Measurements from ENCODE around the gene PHF2.

PHF2 gene

DNA sequence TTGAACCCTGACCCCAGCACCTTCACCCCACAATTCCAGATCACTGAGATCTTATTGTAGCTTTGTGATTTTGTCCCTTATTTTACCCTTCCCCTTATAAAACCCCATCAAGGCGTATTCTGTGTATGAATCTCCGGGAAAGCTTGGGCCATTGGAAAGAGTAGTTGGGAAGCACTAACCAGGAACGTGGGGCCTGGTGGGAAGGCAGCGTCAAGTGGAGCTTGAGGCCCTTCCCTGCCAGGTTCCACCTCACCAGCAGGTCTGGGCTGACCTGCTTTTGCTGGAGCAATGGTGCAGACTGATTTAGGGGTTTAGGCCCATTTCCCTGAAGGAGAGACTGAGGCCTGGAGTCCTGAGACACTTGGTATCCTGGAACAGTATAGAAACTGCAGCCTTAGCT lies 9.3 kb downstream of the PHF2 start:
- Histone ChIP-seq H3K4ac (ENCODE audit: low read length) (no peak overlapping the region), H3K23ac (ENCODE audit: low read depth, low read length, poor library complexity) (no peak overlapping the region), H3K4me3 (ENCODE audit: low read length in 2 of 2) (no peak overlapping the region), H4K91ac (ENCODE audit: low read depth, low read length, poor library complexity) (no peak overlapping the region), H2BK15ac (ENCODE audit: low read length) (no peak overlapping the region), H2BK5ac (ENCODE audit: low read length) (no peak overlapping the region), H3K14ac (ENCODE audit: low read length) (no peak overlapping the region), H3K36me3 (replicated peaks in 1 of 2; ENCODE audit: control insufficient read depth in 2 of 2, insufficient read depth in 2 of 2, low read length in 2 of 2) (no peaks in the 10 kb centered on the region), H4K8ac (ENCODE audit: low read depth, low read length) (no peak overlapping the region), H3K4me1 (ENCODE audit: control insufficient read depth in 2 of 2, insufficient read depth in 1 of 2, low read depth in 1 of 2, low read length in 2 of 2) (peaks cover 16% of the 10 kb centered on the region in 2 donors), H3K27me3 (ENCODE audit: control insufficient read depth in 3 of 3, insufficient read depth in 3 of 3, low read depth in 1 of 3, low read length in 3 of 3) (no peaks in the 10 kb centered on the region), H2AK5ac (ENCODE audit: low read depth, low read length) (no peak overlapping the region), H3K18ac (ENCODE audit: low read length) (no peak overlapping the region), H3K79me1 (ENCODE audit: low read depth, low read length) (peaks cover 19% of the 10 kb centered on the region), H2AFZ (ENCODE audit: low read length) (no peak overlapping the region), H3K4me2 (ENCODE audit: insufficient read depth, low read length, poor library complexity, severe bottlenecking) (no peak overlapping the region), H2BK120ac (ENCODE audit: low read depth, low read length) (no peak overlapping the region), H3K27ac (replicated peaks; ENCODE audit: low read length) (no peak overlapping the region), H3K9ac (ENCODE audit: low read depth, low read length, poor library complexity) (no peak overlapping the region), H2BK12ac (ENCODE audit: low read length) (no peak overlapping the region), H3K9me3 (replicated peaks in 1 of 2; ENCODE audit: control insufficient read depth in 2 of 2, insufficient read depth in 1 of 2, low read depth in 1 of 2, low read length in 2 of 2) (peaks cover 3 to 27% of the 10 kb centered on the region in 2 donors)
- no peak for DNase-seq (ENCODE audit: low spot score)
- no CpG with 5 or more reads among the region's 4 CpGs for WGBS, 2 donors (ENCODE audit: extremely low coverage in 2 of 2, insufficient read length in 2 of 2, insufficient replicate concordance in 1 of 2)

DNA sequence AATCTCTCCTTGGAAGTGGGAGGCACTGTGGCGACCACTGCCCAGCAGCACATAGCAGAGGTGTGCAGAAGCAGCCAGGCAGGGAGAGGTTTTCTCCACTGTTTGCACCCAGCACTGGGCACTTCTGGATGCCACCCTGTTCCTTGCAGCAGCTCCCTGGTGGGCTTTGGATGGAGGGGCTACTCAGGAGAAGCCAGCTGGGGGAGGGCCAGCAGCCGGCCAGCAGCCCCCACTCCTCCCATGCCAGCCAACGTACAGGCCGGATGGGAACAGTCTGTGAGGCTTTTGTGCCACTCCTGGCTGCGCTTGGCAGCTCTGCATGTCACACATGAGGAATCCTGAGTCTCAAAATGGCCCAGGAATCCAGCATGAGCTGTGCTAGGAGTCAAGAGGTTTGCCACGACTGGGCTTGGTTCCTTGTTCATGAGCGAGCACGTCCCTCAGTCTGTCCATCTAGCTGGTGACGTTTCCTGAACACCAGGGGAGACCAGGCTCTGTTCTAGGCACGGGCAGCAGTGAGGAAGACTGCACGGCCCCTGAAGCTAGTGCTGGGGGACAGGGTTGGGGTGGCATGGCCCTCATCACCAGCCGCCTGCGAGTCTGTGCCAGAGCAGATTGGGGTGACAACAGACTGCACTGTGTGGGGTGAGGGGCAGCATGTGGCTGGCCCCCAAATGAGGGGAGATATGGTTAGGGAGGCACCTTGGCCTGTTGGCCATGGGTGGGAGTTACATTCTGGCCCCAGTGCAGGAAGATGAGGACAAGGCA lies 10.1 kb downstream of the PHF2 start:
- no peak overlapping the region for H4K91ac ChIP-seq (ENCODE audit: low read depth, low read length, poor library complexity)
- WGBS, 2 donors (ENCODE audit: extremely low coverage in 2 of 2, insufficient read length in 2 of 2, insufficient replicate concordance in 1 of 2), result no CpG with 5 or more reads among the region's 13 CpGs
- peaks cover 12 to 20% of the 10 kb centered on the region in 2 donors for H3K4me1 ChIP-seq (ENCODE audit: control insufficient read depth in 2 of 2, insufficient read depth in 1 of 2, low read depth in 1 of 2, low read length in 2 of 2)
- H2AK5ac ChIP-seq (ENCODE audit: low read depth, low read length), result no peak overlapping the region
- H2AFZ ChIP-seq (ENCODE audit: low read length), result no peak overlapping the region
- H3K4ac ChIP-seq (ENCODE audit: low read length), result no peak overlapping the region
- H2BK5ac ChIP-seq (ENCODE audit: low read length), result no peak overlapping the region
- H3K23ac ChIP-seq (ENCODE audit: low read depth, low read length, poor library complexity), result peak overlapping the region; percentile 62
- H3K9ac ChIP-seq (ENCODE audit: low read depth, low read length, poor library complexity), result peak overlapping the region; percentile 33
- H4K8ac ChIP-seq (ENCODE audit: low read depth, low read length), result no peak overlapping the region
- no peak for DNase-seq (ENCODE audit: low spot score)
- no peak overlapping the region for H2BK15ac ChIP-seq (ENCODE audit: low read length)
- peaks cover 15% of the 10 kb centered on the region for H3K79me1 ChIP-seq (ENCODE audit: low read depth, low read length)
- H2BK12ac ChIP-seq (ENCODE audit: low read length), result no peak overlapping the region
- no peaks in the 10 kb centered on the region for H3K36me3 ChIP-seq (replicated peaks in 1 of 2; ENCODE audit: control insufficient read depth in 2 of 2, insufficient read depth in 2 of 2, low read length in 2 of 2)
- no peak overlapping the region for H3K14ac ChIP-seq (ENCODE audit: low read length)
- H2BK120ac ChIP-seq (ENCODE audit: low read depth, low read length), result no peak overlapping the region
- no peaks in the 10 kb centered on the region for H3K27me3 ChIP-seq (ENCODE audit: control insufficient read depth in 3 of 3, insufficient read depth in 3 of 3, low read depth in 1 of 3, low read length in 3 of 3)
- peaks cover 3 to 27% of the 10 kb centered on the region in 2 donors for H3K9me3 ChIP-seq (replicated peaks in 1 of 2; ENCODE audit: control insufficient read depth in 2 of 2, insufficient read depth in 1 of 2, low read depth in 1 of 2, low read length in 2 of 2)
- H3K27ac ChIP-seq (replicated peaks; ENCODE audit: low read length), result no peak overlapping the region
- no peak overlapping the region for H3K4me2 ChIP-seq (ENCODE audit: insufficient read depth, low read length, poor library complexity, severe bottlenecking)
- peak overlapping the region; percentile 87 for H3K18ac ChIP-seq (ENCODE audit: low read length)
- H3K4me3 ChIP-seq (ENCODE audit: low read length in 2 of 2), result no peak overlapping the region

DNA sequence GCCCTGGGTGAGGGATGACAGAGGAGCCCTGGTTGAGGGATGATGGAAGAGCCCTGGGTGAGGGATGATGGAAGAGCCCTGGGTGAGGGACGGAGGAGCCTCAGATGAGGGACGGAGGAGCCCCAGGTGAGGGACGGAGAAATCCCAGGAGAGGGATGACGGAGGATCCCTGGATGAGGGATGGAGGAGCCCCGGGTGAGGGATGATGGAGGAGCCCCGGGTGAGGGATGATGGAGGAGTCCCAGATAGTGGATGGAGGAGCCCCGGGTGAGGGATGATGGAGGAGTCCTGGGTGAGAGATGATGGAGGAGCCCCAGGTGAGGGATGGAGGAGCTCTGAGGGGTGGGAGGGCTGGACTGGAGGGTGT lies 10.9 kb downstream of the PHF2 start:
- no peak overlapping the region for H2AFZ ChIP-seq (ENCODE audit: low read length)
- H3K27ac ChIP-seq (replicated peaks; ENCODE audit: low read length), result no peak overlapping the region
- peaks cover 12% of the 10 kb centered on the region for H3K79me1 ChIP-seq (ENCODE audit: low read depth, low read length)
- H3K14ac ChIP-seq (ENCODE audit: low read length), result no peak overlapping the region
- H3K9ac ChIP-seq (ENCODE audit: low read depth, low read length, poor library complexity), result no peak overlapping the region
- no peak overlapping the region for H2BK15ac ChIP-seq (ENCODE audit: low read length)
- no peaks in the 10 kb centered on the region for H3K27me3 ChIP-seq (ENCODE audit: control insufficient read depth in 3 of 3, insufficient read depth in 3 of 3, low read depth in 1 of 3, low read length in 3 of 3)
- no peak overlapping the region for H3K4me3 ChIP-seq (ENCODE audit: low read length in 2 of 2)
- no peak overlapping the region for H4K91ac ChIP-seq (ENCODE audit: low read depth, low read length, poor library complexity)
- no peak overlapping the region for H3K4ac ChIP-seq (ENCODE audit: low read length)
- H3K36me3 ChIP-seq (replicated peaks in 1 of 2; ENCODE audit: control insufficient read depth in 2 of 2, insufficient read depth in 2 of 2, low read length in 2 of 2), result no peaks in the 10 kb centered on the region
- H3K23ac ChIP-seq (ENCODE audit: low read depth, low read length, poor library complexity), result peak overlapping the region; percentile 92
- H3K9me3 ChIP-seq (replicated peaks in 1 of 2; ENCODE audit: control insufficient read depth in 2 of 2, insufficient read depth in 1 of 2, low read depth in 1 of 2, low read length in 2 of 2), result peaks cover 3 to 27% of the 10 kb centered on the region in 2 donors
- no peak overlapping the region for H2BK120ac ChIP-seq (ENCODE audit: low read depth, low read length)
- no peak overlapping the region for H4K8ac ChIP-seq (ENCODE audit: low read depth, low read length)
- no peak overlapping the region for H3K4me2 ChIP-seq (ENCODE audit: insufficient read depth, low read length, poor library complexity, severe bottlenecking)
- no peak for DNase-seq (ENCODE audit: low spot score)
- peaks cover 12 to 20% of the 10 kb centered on the region in 2 donors for H3K4me1 ChIP-seq (ENCODE audit: control insufficient read depth in 2 of 2, insufficient read depth in 1 of 2, low read depth in 1 of 2, low read length in 2 of 2)
- no peak overlapping the region for H2BK5ac ChIP-seq (ENCODE audit: low read length)
- no CpG with 5 or more reads among the region's 7 CpGs for WGBS, 2 donors (ENCODE audit: extremely low coverage in 2 of 2, insufficient read length in 2 of 2, insufficient replicate concordance in 1 of 2)
- H2BK12ac ChIP-seq (ENCODE audit: low read length), result no peak overlapping the region
- no peak overlapping the region for H3K18ac ChIP-seq (ENCODE audit: low read length)
- H2AK5ac ChIP-seq (ENCODE audit: low read depth, low read length), result no peak overlapping the region

DNA sequence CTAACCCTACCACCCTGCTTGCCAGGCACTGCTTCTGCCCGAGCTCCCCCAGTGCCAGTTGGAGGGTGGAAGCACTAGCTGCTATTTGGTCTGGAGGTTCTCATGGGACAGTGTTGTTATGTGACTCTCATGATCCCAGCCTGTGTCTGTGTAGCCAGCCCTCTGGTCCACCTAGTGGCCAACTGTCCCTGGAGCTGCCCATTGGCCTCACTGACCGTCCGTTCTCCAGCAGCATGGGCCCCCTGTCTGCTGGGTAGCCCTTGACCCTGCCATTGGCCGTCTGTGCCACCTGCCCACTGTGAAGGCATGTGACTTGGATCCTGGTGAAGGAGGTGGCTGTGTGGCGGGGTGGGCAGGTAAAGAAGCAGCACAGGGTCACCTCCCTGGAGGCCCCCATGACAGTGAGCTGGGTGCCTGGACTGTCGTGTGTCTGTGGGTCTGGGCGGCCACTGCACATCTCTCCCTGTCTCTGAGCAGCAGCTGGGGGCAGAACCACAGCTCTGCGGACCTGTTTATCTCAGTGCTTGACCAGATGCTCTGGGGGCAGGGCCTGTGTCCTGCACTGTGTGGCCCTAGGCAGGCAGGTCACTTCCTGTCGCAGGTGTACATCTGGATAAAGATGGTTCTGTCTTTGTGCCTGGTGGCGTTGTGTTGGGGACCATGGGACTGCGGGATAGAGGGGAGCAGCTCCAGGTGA lies 11.4 kb downstream of the PHF2 start:
- Histone ChIP-seq H3K79me1 (ENCODE audit: low read depth, low read length) (peaks cover 14% of the 10 kb centered on the region), H2BK5ac (ENCODE audit: low read length) (no peak overlapping the region), H2BK15ac (ENCODE audit: low read length) (no peak overlapping the region), H3K18ac (ENCODE audit: low read length) (peak overlapping the region; percentile 20), H2BK12ac (ENCODE audit: low read length) (no peak overlapping the region), H3K27ac (replicated peaks; ENCODE audit: low read length) (no peak overlapping the region), H3K4me3 (ENCODE audit: low read length in 2 of 2) (no peak overlapping the region), H3K36me3 (replicated peaks in 1 of 2; ENCODE audit: control insufficient read depth in 2 of 2, insufficient read depth in 2 of 2, low read length in 2 of 2) (no peaks in the 10 kb centered on the region), H3K14ac (ENCODE audit: low read length) (no peak overlapping the region), H3K27me3 (ENCODE audit: control insufficient read depth in 3 of 3, insufficient read depth in 3 of 3, low read depth in 1 of 3, low read length in 3 of 3) (no peaks in the 10 kb centered on the region), H4K8ac (ENCODE audit: low read depth, low read length) (no peak overlapping the region), H2BK120ac (ENCODE audit: low read depth, low read length) (no peak overlapping the region), H3K9ac (ENCODE audit: low read depth, low read length, poor library complexity) (no peak overlapping the region), H3K4me1 (ENCODE audit: control insufficient read depth in 2 of 2, insufficient read depth in 1 of 2, low read depth in 1 of 2, low read length in 2 of 2) (peaks cover 12 to 23% of the 10 kb centered on the region in 2 donors), H3K9me3 (replicated peaks in 1 of 2; ENCODE audit: control insufficient read depth in 2 of 2, insufficient read depth in 1 of 2, low read depth in 1 of 2, low read length in 2 of 2) (peaks cover 3 to 27% of the 10 kb centered on the region in 2 donors), H3K4ac (ENCODE audit: low read length) (no peak overlapping the region), H2AK5ac (ENCODE audit: low read depth, low read length) (no peak overlapping the region), H3K23ac (ENCODE audit: low read depth, low read length, poor library complexity) (peak overlapping the region; percentile 92), H3K4me2 (ENCODE audit: insufficient read depth, low read length, poor library complexity, severe bottlenecking) (no peak overlapping the region), H4K91ac (ENCODE audit: low read depth, low read length, poor library complexity) (no peak overlapping the region), H2AFZ (ENCODE audit: low read length) (no peak overlapping the region)
- DNase-seq (ENCODE audit: low spot score), result no peak
- no CpG with 5 or more reads among the region's 11 CpGs for WGBS, 2 donors (ENCODE audit: extremely low coverage in 2 of 2, insufficient read length in 2 of 2, insufficient replicate concordance in 1 of 2)
